Measurements from ENCODE around the gene GASK1A.

DNA sequence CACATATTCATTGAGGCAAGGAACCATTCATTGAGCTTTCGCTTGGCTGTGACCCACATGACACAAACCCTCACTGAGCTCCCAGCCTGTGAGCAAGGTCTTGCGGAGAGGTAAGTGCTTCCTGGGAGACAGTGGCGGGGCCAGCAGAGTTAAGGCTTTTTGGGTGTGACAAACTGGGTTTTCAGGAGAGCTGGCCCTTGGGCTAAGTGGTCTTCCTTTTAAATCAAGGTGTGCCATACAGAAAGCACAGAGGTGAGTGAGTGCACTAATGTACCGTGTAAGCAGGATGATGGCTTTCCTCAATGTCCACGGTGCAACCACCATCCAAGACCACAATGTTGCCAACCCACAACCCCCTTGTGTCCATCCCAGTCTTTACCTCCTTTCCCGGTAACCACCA is 98.2 kb downstream of the GASK1A start:
- TF ChIP-seq, protein P1, sequence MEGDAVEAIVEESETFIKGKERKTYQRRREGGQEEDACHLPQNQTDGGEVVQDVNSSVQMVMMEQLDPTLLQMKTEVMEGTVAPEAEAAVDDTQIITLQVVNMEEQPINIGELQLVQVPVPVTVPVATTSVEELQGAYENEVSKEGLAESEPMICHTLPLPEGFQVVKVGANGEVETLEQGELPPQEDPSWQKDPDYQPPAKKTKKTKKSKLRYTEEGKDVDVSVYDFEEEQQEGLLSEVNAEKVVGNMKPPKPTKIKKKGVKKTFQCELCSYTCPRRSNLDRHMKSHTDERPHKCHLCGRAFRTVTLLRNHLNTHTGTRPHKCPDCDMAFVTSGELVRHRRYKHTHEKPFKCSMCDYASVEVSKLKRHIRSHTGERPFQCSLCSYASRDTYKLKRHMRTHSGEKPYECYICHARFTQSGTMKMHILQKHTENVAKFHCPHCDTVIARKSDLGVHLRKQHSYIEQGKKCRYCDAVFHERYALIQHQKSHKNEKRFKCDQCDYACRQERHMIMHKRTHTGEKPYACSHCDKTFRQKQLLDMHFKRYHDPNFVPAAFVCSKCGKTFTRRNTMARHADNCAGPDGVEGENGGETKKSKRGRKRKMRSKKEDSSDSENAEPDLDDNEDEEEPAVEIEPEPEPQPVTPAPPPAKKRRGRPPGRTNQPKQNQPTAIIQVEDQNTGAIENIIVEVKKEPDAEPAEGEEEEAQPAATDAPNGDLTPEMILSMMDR (IDR thresholded peaks at IDR 0.05), result no peak
- no peak for TF ChIP-seq POLR2AphosphoS5 (IDR thresholded peaks at IDR 0.05)

All from breast epithelium (tissue), 3 donors.